Left lung (tissue), 10 donors: ENCODE results near the gene LTBP2. TPM values are rescaled to one million over a fixed set of nuclear protein-coding genes. Genes with fewer than 3 reads are reported as not detected.

Source experiments
- ATAC-seq: fragments of 200-7000 bp; cut with Tn5 transposase; one replicate; pipeline ENCODE4 v1.9.1; 2020; ENCODE audit warnings: moderate library complexity
- DNase-seq, 4 donors: peaks; one replicate each; pipeline ENCODE4 v3.0.0-alpha.2; 2013 to 2020
- H3K27ac ChIP-seq, 2 donors: fragments of 200-600 bp; sonication (generic) in 1 of 2; one replicate each; pipeline versions ENCODE4 v1.5.0 to v1.8.0; 2020 to 2021
- H3K27me3 ChIP-seq, 2 donors: fragments of 200-600 bp; sonication (generic) in 1 of 2; one replicate each; pipeline versions ENCODE4 v1.5.0 to v1.8.0; 2020 to 2021
- H3K36me3 ChIP-seq, 2 donors: fragments of 200-600 bp; sonication (generic) in 1 of 2; one replicate each; pipeline versions ENCODE4 v1.5.0 to v1.8.0; 2020 to 2021
- H3K4me1 ChIP-seq, 2 donors: fragments of 200-600 bp; one replicate each; pipeline ENCODE4 v1.8.0; 2021
- H3K4me3 ChIP-seq, 2 donors: fragments of 200-600 bp; sonication (generic) in 1 of 2; one replicate each; pipeline versions ENCODE4 v1.5.0 to v1.8.0; 2020 to 2021; ENCODE audit warnings: mild to moderate bottlenecking in 1 of 2
- H3K9me3 ChIP-seq, 2 donors: fragments of 200-600 bp; sonication (generic) in 1 of 2; one replicate each; pipeline versions ENCODE4 v1.5.0 to v1.8.0; 2020 to 2021
- intact Hi-C, 2 donors: fragments of 100-400 bp; cut with DNase I; formaldehyde crosslinking; loops; one replicate each; pipeline versions ENCODE4 v1.11.2 to v1.14.2; 2022
- polyA plus RNA-seq, 6 donors: library from polyadenylated mRNA; unstranded; fragments of 120-200 nt; gene quantifications; one replicate each; pipeline ENCODE4 v1.2.1, GENCODE V29; 2013; ENCODE audit not compliant: insufficient read length in 6 of 6
- total RNA-seq, 2 donors: library from RNA; stranded (reverse); fragmentation: NEBNext Ultra II Directional; extraction: Animal tissue kit (Norgen Biotek cat#: 25700); gene quantifications; one replicate each; pipeline ENCODE4 v1.2.1, GENCODE V29; 2021
- TF ChIP-seq, protein P1 (sequence below), 2 donors: fragments of 200-600 bp; sonication (generic) in 1 of 2; IDR thresholded peaks; one replicate each; pipeline versions ENCODE4 v1.5.0 to v1.8.0; 2021; ENCODE audit warnings: antibody characterized with exemption in 2 of 2
- donor health status: DM: no; HTN: yes; CAD: no.
- donor health status: DM: no; HTN: no; CAD: no.

LTBP2 gene
- total and polyA plus RNA-seq, 8 donors: 14.0 to 154 (median 19.3) TPM

- DNase-seq: no peak
- Histone ChIP-seq H3K27me3 (no peaks in the 10 kb centered on the region), H3K4me1 (peaks cover 0 to 10% of the 10 kb centered on the region in 2 donors), H3K9me3 (no peaks in the 10 kb centered on the region), H3K4me3 (no peak overlapping the region), H3K27ac (no peak overlapping the region), H3K36me3 (peaks cover 0 to 45% of the 10 kb centered on the region in 2 donors)
- TF ChIP-seq, protein P1, sequence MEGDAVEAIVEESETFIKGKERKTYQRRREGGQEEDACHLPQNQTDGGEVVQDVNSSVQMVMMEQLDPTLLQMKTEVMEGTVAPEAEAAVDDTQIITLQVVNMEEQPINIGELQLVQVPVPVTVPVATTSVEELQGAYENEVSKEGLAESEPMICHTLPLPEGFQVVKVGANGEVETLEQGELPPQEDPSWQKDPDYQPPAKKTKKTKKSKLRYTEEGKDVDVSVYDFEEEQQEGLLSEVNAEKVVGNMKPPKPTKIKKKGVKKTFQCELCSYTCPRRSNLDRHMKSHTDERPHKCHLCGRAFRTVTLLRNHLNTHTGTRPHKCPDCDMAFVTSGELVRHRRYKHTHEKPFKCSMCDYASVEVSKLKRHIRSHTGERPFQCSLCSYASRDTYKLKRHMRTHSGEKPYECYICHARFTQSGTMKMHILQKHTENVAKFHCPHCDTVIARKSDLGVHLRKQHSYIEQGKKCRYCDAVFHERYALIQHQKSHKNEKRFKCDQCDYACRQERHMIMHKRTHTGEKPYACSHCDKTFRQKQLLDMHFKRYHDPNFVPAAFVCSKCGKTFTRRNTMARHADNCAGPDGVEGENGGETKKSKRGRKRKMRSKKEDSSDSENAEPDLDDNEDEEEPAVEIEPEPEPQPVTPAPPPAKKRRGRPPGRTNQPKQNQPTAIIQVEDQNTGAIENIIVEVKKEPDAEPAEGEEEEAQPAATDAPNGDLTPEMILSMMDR (IDR thresholded peaks at IDR 0.05): no peak
- no peak for ATAC-seq
- intact Hi-C loops: no loop called here
These were observed 44.9 kb upstream of the LTBP2 start for GRCh38 chr14:74656964-74657363.

- DNase-seq (peak in 2 of 4 donors; percentile 59 to 77), ATAC-seq (peak; percentile 41)
- TF ChIP-seq, protein P1 (IDR thresholded peaks at IDR 0.05): no peak
- intact Hi-C loops: no loop called here
- H3K9me3 ChIP-seq: no peaks in the 10 kb centered on the region
- H3K4me3 ChIP-seq: no peak overlapping the region
- H3K27ac ChIP-seq: peak overlapping the region in 1 of 2 donors; percentile 9
- H3K4me1 ChIP-seq: peaks cover 0 to 10% of the 10 kb centered on the region in 2 donors
- H3K27me3 ChIP-seq: no peaks in the 10 kb centered on the region
- H3K36me3 ChIP-seq: peaks cover 0 to 34% of the 10 kb centered on the region in 2 donors
These were observed 43.8 kb upstream of the LTBP2 start for GRCh38 chr14:74655599-74656395.

- no peak for ATAC-seq
- peaks cover 0 to 25% of the 10 kb centered on the region in 2 donors for H3K36me3 ChIP-seq
- TF ChIP-seq, protein P1 (IDR thresholded peaks at IDR 0.05): no peak
These were observed 42.9 kb upstream of the LTBP2 start for GRCh38 chr14:74654931-74655330.

GRCh38 chr14:74653386-74654138 lies 41.5 kb upstream of the LTBP2 start:
- DNase-seq (no peak), ATAC-seq (no peak)
- Histone ChIP-seq H3K4me1 (peaks cover 0 to 10% of the 10 kb centered on the region in 2 donors), H3K9me3 (no peaks in the 10 kb centered on the region), H3K4me3 (no peak overlapping the region), H3K27me3 (no peaks in the 10 kb centered on the region), H3K36me3 (peaks cover 0 to 15% of the 10 kb centered on the region in 2 donors), H3K27ac (no peak overlapping the region)
- TF ChIP-seq, protein P1 (IDR thresholded peaks at IDR 0.05): no peak
- intact Hi-C loops: no loop called here

More at GRCh38 chr14:74654931-74655330, 42.9 kb upstream of the LTBP2 start:
- H3K4me1 ChIP-seq: peaks cover 0 to 10% of the 10 kb centered on the region in 2 donors
- H3K4me3 ChIP-seq: no peak overlapping the region
- H3K27ac ChIP-seq: peak overlapping the region; percentile 9 to 18
- no peaks in the 10 kb centered on the region for H3K27me3 ChIP-seq
- intact Hi-C loops: no loop called here
- no peaks in the 10 kb centered on the region for H3K9me3 ChIP-seq
- DNase-seq: no peak

- no peaks in the 10 kb centered on the region for H3K27me3 ChIP-seq
- H3K27ac ChIP-seq: no peak overlapping the region
- intact Hi-C loops: no loop called here
- TF ChIP-seq, protein P1 (IDR thresholded peaks at IDR 0.05): no peak
- no peak overlapping the region for H3K4me3 ChIP-seq
- DNase-seq (no peak), ATAC-seq (no peak)
- H3K4me1 ChIP-seq: peaks cover 0 to 10% of the 10 kb centered on the region in 2 donors
- H3K36me3 ChIP-seq: peaks cover 0 to 12% of the 10 kb centered on the region in 2 donors
- no peaks in the 10 kb centered on the region for H3K9me3 ChIP-seq
These were observed 40.5 kb upstream of the LTBP2 start for GRCh38 chr14:74652541-74652940.
